WERI-Rb-1 (cell line): ENCODE data around the gene TRAF7.

Experiments
- DNase-seq: peaks from one replicate; pipeline ENCODE4 v3.0.0-alpha.2; 2020
- H3K27ac ChIP-seq: fragments of 250-450 bp; sonication (Bioruptor Pico); 2 replicates; pipeline ENCODE4 v1.5.1; 2020; ENCODE audit warnings: mild to moderate bottlenecking, moderate library complexity
- H3K27me3 ChIP-seq: fragments of 250-450 bp; sonication (Bioruptor Pico); 2 replicates; pipeline ENCODE4 v1.5.1; 2021; ENCODE audit warnings: mild to moderate bottlenecking, low read depth, moderate library complexity; ENCODE audit not compliant: insufficient read depth, severe bottlenecking
- H3K36me3 ChIP-seq: fragments of 250-450 bp; sonication (Bioruptor Pico); 2 replicates; pipeline ENCODE4 v1.5.1; 2020; ENCODE audit warnings: mild to moderate bottlenecking, moderate library complexity
- H3K4me3 ChIP-seq: 2 replicates; pipeline ENCODE4 v1.5.1; 2011; ENCODE audit warnings: low read depth, mild to moderate bottlenecking, control low read depth, low read length
- H3K9me3 ChIP-seq: fragments of 250-450 bp; sonication (Bioruptor Pico); 2 replicates; pipeline ENCODE4 v1.5.1; 2021; ENCODE audit warnings: mild to moderate bottlenecking, moderate library complexity; ENCODE audit not compliant: severe bottlenecking
- CTCF ChIP-seq: IDR thresholded peaks from 2 replicates; pipeline ENCODE4 v1.5.1; 2011; ENCODE audit warnings: low read depth, mild to moderate bottlenecking, control low read depth, inconsistent platforms, low read length

Gene TRAF7

GRCh38 chr16:2152695-2153506 is 2.7 kb upstream of the TRAF7 start:
- TF ChIP-seq CTCF, result no peak
- H3K4me3 ChIP-seq, result peak overlapping the region; percentile 69
- peak overlapping the region; percentile 97 for H3K27ac ChIP-seq
- H3K9me3 ChIP-seq, result no peaks in the 10 kb centered on the region
- DNase-seq, result peak; percentile 67
- H3K36me3 ChIP-seq, result peaks cover 52% of the 10 kb centered on the region
- no peaks in the 10 kb centered on the region for H3K27me3 ChIP-seq

GRCh38 chr16:2154533-2155090 is 970 bp upstream of the TRAF7 start:
- peak; percentile 15 for DNase-seq
- peaks cover 61% of the 10 kb centered on the region for H3K36me3 ChIP-seq

GRCh38 chr16:2155977-2156848 is 631 bp downstream of the TRAF7 start:
- H3K4me3 ChIP-seq, result peak overlapping the region; percentile 76
- TF ChIP-seq CTCF, result no peak
- H3K36me3 ChIP-seq, result peaks cover 51% of the 10 kb centered on the region
- no peak for DNase-seq
- peak overlapping the region; percentile 59 for H3K27ac ChIP-seq
- H3K9me3 ChIP-seq, result no peaks in the 10 kb centered on the region
- H3K27me3 ChIP-seq, result no peaks in the 10 kb centered on the region

More at GRCh38 chr16:2154533-2155090, 970 bp upstream of the TRAF7 start:
- Histone ChIP-seq H3K27me3 (no peaks in the 10 kb centered on the region), H3K4me3 (peak overlapping the region; percentile 69), H3K9me3 (no peaks in the 10 kb centered on the region), H3K27ac (peak overlapping the region; percentile 97)
- no peak for TF ChIP-seq CTCF

- no peak for TF ChIP-seq CTCF
- H3K36me3 ChIP-seq, result peaks cover 45% of the 10 kb centered on the region
- H3K4me3 ChIP-seq, result no peak overlapping the region
- H3K9me3 ChIP-seq, result no peaks in the 10 kb centered on the region
- no peaks in the 10 kb centered on the region for H3K27me3 ChIP-seq
- H3K27ac ChIP-seq, result no peak overlapping the region
- no peak for DNase-seq
Measured at GRCh38 chr16:2156849-2157224, 1.3 kb downstream of the TRAF7 start.

- H3K27me3 ChIP-seq, result no peaks in the 10 kb centered on the region
- H3K27ac ChIP-seq, result no peak overlapping the region
- TF ChIP-seq CTCF, result no peak
- no peaks in the 10 kb centered on the region for H3K9me3 ChIP-seq
- no peak overlapping the region for H3K4me3 ChIP-seq
- DNase-seq, result no peak
- H3K36me3 ChIP-seq, result peaks cover 39% of the 10 kb centered on the region
Measured at GRCh38 chr16:2157480-2158261, 2.1 kb downstream of the TRAF7 start.
